Neural progenitor cell (in vitro differentiated cells): ENCODE measurements around the gene MACROH2A1.

ENCODE experiments used
- CTCF ChIP-seq: fragments of 200-600 bp; sonication (generic); IDR thresholded peaks from 2 replicates; pipeline ENCODE4 v1.5.1; 2017; ENCODE audit warnings: antibody characterized with exemption, mild to moderate bottlenecking
- EZH2 ChIP-seq: fragments of 200-600 bp; sonication (generic); IDR thresholded peaks from 2 replicates; pipeline ENCODE4 v1.6.1; 2017; ENCODE audit warnings: antibody characterized with exemption, mild to moderate bottlenecking, moderate library complexity
- EZH2phosphoT487 ChIP-seq: fragments of 200-600 bp; sonication (generic); IDR thresholded peaks from 2 replicates; pipeline ENCODE4 v1.6.1; 2017; ENCODE audit warnings: antibody characterized with exemption

- TF ChIP-seq CTCF (no peak), EZH2 (no peak), EZH2phosphoT487 (no peak)
These were observed 47.6 kb upstream of the MACROH2A1 start for GRCh38 chr5:135446615-135447014.
